HG03280 (cell line): ENCODE data around the gene GYS2.
"Not testable (repeated sequence)": the region's sequence is repeated elsewhere in the genome, so short reads cannot be mapped to it uniquely, and the experiment has no call there.

Experiments used
- ATAC-seq: cut with Tn5 transposase; IDR thresholded peaks from one replicate; pipeline ENCODE4 v1.9.1; 2021; ENCODE audit warnings: mild to moderate bottlenecking, moderate library complexity; ENCODE audit not compliant: unreplicated experiment

The GYS2 gene

GRCh38 chr12:21604245-21605101 lies at the start of gene GYS2:
TSS of gene GYS2 (minus strand) at chr12:21604847. CDS start at chr12:21604592, 255 bp downstream.
- ATAC-seq: no peak

- ATAC-seq: no peak
These were observed 47.2 kb upstream of the GYS2 start for GRCh38 chr12:21651821-21652220.

GRCh38 chr12:21650997-21651396 lies 46.4 kb upstream of the GYS2 start:
- ATAC-seq: no peak

- no peak for ATAC-seq
These were observed 44.4 kb upstream of the GYS2 start for GRCh38 chr12:21649034-21649433.

GRCh38 chr12:21648378-21648777 lies 43.7 kb upstream of the GYS2 start:
- no peak for ATAC-seq

- no peak for ATAC-seq
These were observed 42.5 kb upstream of the GYS2 start for GRCh38 chr12:21647179-21647578.

GRCh38 chr12:21645041-21645500 lies 40.4 kb upstream of the GYS2 start:
- not testable (repeated sequence) for ATAC-seq

GRCh38 chr12:21644516-21644915 lies 39.9 kb upstream of the GYS2 start:
- ATAC-seq: no peak

- ATAC-seq: no peak
These were observed 39.1 kb upstream of the GYS2 start for GRCh38 chr12:21643758-21644157.

GRCh38 chr12:21642707-21643389 lies 38.2 kb upstream of the GYS2 start:
- no peak for ATAC-seq

GRCh38 chr12:21638054-21638891 lies 33.6 kb upstream of the GYS2 start:
- no peak for ATAC-seq

GRCh38 chr12:21634245-21634644 lies 29.6 kb upstream of the GYS2 start:
- no peak for ATAC-seq

GRCh38 chr12:21631367-21631766 lies 26.7 kb upstream of the GYS2 start:
- ATAC-seq: no peak

GRCh38 chr12:21627924-21628323 lies 23.3 kb upstream of the GYS2 start:
- ATAC-seq: no peak

GRCh38 chr12:21618566-21618965 lies 13.9 kb upstream of the GYS2 start:
- no peak for ATAC-seq

- ATAC-seq: no peak
These were observed 12.4 kb upstream of the GYS2 start for GRCh38 chr12:21617030-21617429.

GRCh38 chr12:21615431-21615830 lies 10.8 kb upstream of the GYS2 start:
- ATAC-seq: no peak

GRCh38 chr12:21614506-21614905 lies 9.9 kb upstream of the GYS2 start:
- ATAC-seq: no peak

- ATAC-seq: no peak
These were observed 9.3 kb upstream of the GYS2 start for GRCh38 chr12:21613931-21614330.

GRCh38 chr12:21608196-21608595 lies 3.5 kb upstream of the GYS2 start:
- no peak for ATAC-seq

- ATAC-seq: no peak
These were observed 3.1 kb upstream of the GYS2 start for GRCh38 chr12:21607701-21608100.
